ENCODE data around the gene B9D1. TPM values are rescaled to one million over a fixed set of nuclear protein-coding genes. Genes with fewer than 3 reads are reported as not detected.
A peak's percentile ranks its signal among the peaks of the same experiment; 100 is the strongest.

Gene B9D1
- total and polyA plus RNA-seq, 2 of the 13 experiments (the other 11 are each of a cell fraction or from before 2014, with no cell fraction given): 27.7 to 31.1 TPM

GRCh38 chr17:19338031-19338990 is 24.2 kb downstream of the B9D1 start:
- intact Hi-C loops (cut with micrococcal nuclease; ENCODE audit: unreplicated experiment): no loop called here
- Histone ChIP-seq H3K27me3 (ENCODE audit: control insufficient read depth in 1 of 2, insufficient read depth in 2 of 2, low read length in 2 of 2) (no peaks in the 10 kb centered on the region), H3K4me3 (replicated peaks in 1 of 3; ENCODE audit: insufficient read depth in 1 of 3, low read depth in 2 of 3, low read length in 3 of 3) (peak overlapping the region; percentile 2 to 61 (median 11); a peak in 3 of 6 replicates), H3K9ac (ENCODE audit: insufficient read depth, low read depth, low read length) (peak overlapping the region; percentile 69), H3K79me2 (ENCODE audit: insufficient read depth, low read length) (no peaks in the 10 kb centered on the region), H4K20me1 (ENCODE audit: insufficient read depth, low read length) (no peaks in the 10 kb centered on the region), H3K9me3 (ENCODE audit: low read length) (no peaks in the 10 kb centered on the region), H3K4me2 (ENCODE audit: low read depth, low read length) (peak overlapping the region; percentile 78), H2AFZ (ENCODE audit: low read length) (no peak overlapping the region), H3K36me3 (replicated peaks in 1 of 2; ENCODE audit: control insufficient read depth in 1 of 2, insufficient read depth in 2 of 2, low read length in 2 of 2) (no peaks in the 10 kb centered on the region), H3K27ac (ENCODE audit: extremely low read length, insufficient read depth, low read length) (peak overlapping the region; percentile 94), H3K4me1 (ENCODE audit: insufficient read depth, low read length) (peaks cover 35% of the 10 kb centered on the region)
- CTCF ChIA-PET (ENCODE audit: low intra/inter-chr PET ratio, low total read pairs): interaction anchor here (0.6 to 3.1 kb wide), 3 partner anchors 21 to 108 kb away, joined by 3 to 21 read pairs (median 9); partner anchors contain the start of gene B9D1
- peak; percentile 97 for DNase-seq (ENCODE audit: low spot score)
- in situ Hi-C loops (cut with HindIII; ENCODE audit: extremely low pct_ligation_motif_present, low pct_unique_long_range_greater_than_20kb): no loop called here
- ATAC-seq: peak; percentile 87
- no TSS peak for BruUV-seq (replicated peaks)
- WGBS (ENCODE audit: low lambda C conversion rate): 32% methylated on average over 4 of the region's 7 CpGs
- POLR2A ChIA-PET: interaction anchor here (0.6 to 2.9 kb wide), 17 partner anchors 8 to 655 kb away, joined by 3 to 42 read pairs (median 6); partner anchors contain the start of genes ALDH3A2, B9D1 and MAPK7
- FAIRE-seq: peak; percentile 99
- TF ChIP-seq NAIF1 (CRISPR knock-in tag; IDR thresholded peaks at IDR 0.05; ENCODE audit: borderline replicate concordance) (no peak), ARNT (IDR thresholded peaks at IDR 0.05) (no peak), AKNA (CRISPR knock-in tag; IDR thresholded peaks at IDR 0.05; ENCODE audit: borderline replicate concordance) (no peak), ZNF143 (CRISPR knock-in tag; IDR thresholded peaks at IDR 0.05) (no peak), ZNF766 (CRISPR knock-in tag; IDR thresholded peaks at IDR 0.05; ENCODE audit: borderline replicate concordance) (peak; percentile 90; the same call in 1 of the 2 replicates), RBFOX2 (IDR thresholded peaks at IDR 0.05; ENCODE audit: low read depth, low read length) (no peak), ZNF12 (CRISPR knock-in tag; IDR thresholded peaks at IDR 0.05) (no peak), ZNF17 (CRISPR knock-in tag; IDR thresholded peaks at IDR 0.05) (no peak), ZNF333 (CRISPR knock-in tag; IDR thresholded peaks at IDR 0.05; ENCODE audit: borderline replicate concordance) (no peak), TRAFD1 (CRISPR knock-in tag; IDR thresholded peaks at IDR 0.05; ENCODE audit: borderline replicate concordance) (no peak), ZNF382 (CRISPR knock-in tag; IDR thresholded peaks at IDR 0.05; ENCODE audit: borderline replicate concordance) (no peak), NRL (CRISPR knock-in tag; IDR thresholded peaks at IDR 0.05; ENCODE audit: borderline replicate concordance) (peak; percentile 78; the same call in 1 of the 2 replicates), ZNF607 (CRISPR knock-in tag; IDR thresholded peaks at IDR 0.05; ENCODE audit: borderline replicate concordance) (no peak), ZSCAN21 (CRISPR knock-in tag; IDR thresholded peaks at IDR 0.05; ENCODE audit: borderline replicate concordance) (peak; percentile 49; the same call in 1 of the 2 replicates), PAWR (CRISPR knock-in tag; IDR thresholded peaks at IDR 0.05; ENCODE audit: borderline replicate concordance) (no peak), MTF2 (CRISPR knock-in tag; IDR thresholded peaks at IDR 0.05; ENCODE audit: borderline replicate concordance) (no peak), ZNF33B (CRISPR knock-in tag; IDR thresholded peaks at IDR 0.05) (peak; percentile 23; the same call in 1 of the 2 replicates)
